GM18519 (cell line): Measurements from ENCODE around the gene PPL.
"Not testable (repeated sequence)": the region's sequence is repeated elsewhere in the genome, so short reads cannot be mapped to it uniquely, and the experiment has no call there.

Experiments
- ATAC-seq: cut with Tn5 transposase; IDR thresholded peaks from one replicate; pipeline ENCODE4 v1.9.1; 2021; ENCODE audit warnings: mild to moderate bottlenecking, moderate library complexity; ENCODE audit not compliant: unreplicated experiment, low FRiP score

PPL gene

DNA sequence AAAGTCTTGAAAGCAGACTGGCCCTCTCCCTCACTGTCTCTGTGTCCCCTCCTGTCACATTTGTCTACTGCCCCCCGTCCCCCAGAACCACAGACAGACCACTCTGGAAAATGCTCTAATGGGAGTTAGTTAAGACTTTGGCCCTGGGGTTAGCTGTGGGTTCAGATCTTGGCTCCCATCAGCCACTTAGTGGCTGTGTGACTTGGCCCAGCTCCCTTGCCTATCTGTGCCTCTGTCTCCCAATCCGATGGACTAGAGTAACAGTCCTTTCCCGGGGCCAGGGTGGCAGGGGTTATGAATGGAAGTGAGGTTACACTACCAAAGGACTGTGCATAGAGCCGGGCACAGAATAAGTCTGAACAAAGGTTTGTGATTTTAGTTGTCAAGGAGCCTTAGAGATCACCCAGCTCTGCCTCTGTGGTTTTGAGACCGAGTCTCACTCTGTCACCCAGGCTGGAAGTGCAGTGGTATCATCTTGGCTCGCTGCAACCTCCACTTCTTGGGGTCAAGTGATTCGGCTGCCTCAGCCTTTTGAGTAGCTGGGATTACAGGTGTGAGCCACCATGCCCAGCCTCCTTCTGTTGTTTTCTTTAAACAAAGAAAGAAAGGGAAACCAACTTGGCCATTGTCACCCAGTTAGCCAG, 23.7 kb downstream of the PPL start:
- no peak for ATAC-seq

DNA sequence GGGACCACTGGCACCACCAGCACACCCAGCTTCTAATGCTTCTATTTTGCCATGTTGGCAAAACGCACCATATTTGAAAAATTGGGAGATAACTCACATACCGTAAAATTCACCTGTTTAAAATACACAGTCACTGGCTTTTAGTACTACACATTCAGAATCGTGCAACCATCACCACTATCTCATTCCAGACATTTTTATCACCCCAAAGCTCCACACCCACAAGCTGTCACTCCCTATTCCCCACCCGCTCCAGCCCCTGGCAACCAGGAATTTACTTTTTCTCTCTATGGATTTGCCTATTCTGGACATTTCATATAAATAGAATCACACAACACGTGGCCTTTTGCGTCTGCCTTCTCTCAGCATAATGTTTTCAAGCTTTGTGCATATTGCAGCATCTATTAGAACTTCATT, 25.0 kb downstream of the PPL start:
- no peak for ATAC-seq

GRCh38 chr16:4910828-4911227, 26.1 kb downstream of the PPL start:
- ATAC-seq: no peak

- no peak for ATAC-seq
These were observed 27.1 kb downstream of the PPL start for GRCh38 chr16:4909825-4910224.

GRCh38 chr16:4908854-4909401, 28.0 kb downstream of the PPL start:
- ATAC-seq: no peak

GRCh38 chr16:4904942-4905615, 31.9 kb downstream of the PPL start:
- ATAC-seq: no peak

GRCh38 chr16:4904108-4904941, 32.6 kb downstream of the PPL start:
- no peak for ATAC-seq

DNA sequence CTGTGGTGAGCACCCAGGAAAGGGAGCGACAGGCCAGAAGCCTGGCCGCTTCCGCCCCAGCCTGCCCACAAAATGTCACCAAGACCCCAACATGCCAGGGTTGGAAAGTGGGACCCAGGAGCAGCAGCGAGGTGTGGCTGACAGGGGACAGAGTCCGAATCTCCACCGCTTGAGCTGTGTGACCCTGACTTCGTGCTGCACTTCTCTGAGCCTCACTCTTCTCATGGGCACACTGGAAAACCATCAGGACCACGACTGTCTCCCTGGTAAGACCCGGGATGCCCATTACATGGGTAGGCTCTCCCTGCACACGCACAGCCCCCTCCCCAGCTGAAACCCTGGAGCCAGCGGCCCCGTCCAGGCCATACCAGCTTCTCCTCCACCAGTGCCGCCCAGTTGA, 34.9 kb downstream of the PPL start:
- ATAC-seq: no peak

- no peak for ATAC-seq
These were observed 36.2 kb downstream of the PPL start for GRCh38 chr16:4900750-4901149.

GRCh38 chr16:4900036-4900435, 36.9 kb downstream of the PPL start:
- no peak for ATAC-seq

GRCh38 chr16:4899474-4899846, 37.5 kb downstream of the PPL start:
- no peak for ATAC-seq

DNA sequence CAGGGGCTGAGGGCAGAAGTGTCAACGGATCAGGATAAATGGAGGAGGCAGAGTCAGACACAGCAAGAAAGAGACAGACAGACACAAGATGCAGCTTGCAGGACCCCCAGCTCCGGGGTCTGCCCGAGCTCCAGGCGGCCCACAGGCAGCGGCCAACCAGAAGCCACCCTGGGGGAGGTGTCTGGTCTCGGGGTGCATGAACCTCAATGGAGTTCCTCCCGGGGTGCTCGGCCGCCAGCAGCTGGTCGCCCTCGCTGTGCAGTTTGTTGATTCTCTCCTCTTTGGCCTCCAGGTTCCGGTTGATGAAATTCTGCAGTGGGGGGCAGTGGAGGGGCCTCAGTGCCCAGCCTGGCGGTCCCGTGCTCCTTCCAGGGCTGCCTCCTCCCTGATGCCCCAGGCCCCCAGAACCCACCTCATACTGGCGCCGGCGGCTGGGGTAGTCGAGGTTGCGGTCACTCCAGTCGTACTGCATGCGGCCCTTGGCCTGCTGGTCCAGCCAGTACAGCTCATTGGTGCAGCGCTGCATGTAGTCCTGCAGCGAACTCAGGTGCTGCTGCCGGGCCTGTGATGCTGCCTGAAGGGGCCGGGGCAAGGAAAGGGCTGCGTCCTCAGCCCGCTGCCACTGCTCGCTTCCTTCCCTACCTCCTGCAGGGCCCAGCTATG, 38.0 kb downstream of the PPL start:
- ATAC-seq: no peak

DNA sequence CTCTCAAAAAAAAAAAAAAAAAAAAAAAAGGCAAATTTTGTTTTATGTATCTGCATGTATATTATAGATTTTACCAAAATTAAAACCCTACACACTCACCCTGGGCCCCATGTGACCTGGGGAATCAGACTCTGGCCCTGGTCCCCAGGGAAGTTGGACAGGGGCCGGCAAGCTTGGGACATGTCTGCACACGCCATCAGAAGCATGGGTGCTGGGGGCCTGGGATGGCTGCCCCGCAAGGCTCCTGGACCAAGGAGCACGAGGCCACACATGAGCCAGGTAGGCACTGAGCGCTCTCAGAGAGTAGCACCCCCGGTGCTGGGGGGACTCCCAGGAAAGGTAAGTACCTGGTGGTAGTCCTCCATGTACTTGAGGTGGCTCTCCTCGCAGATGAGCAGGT, 39.6 kb downstream of the PPL start:
- no peak for ATAC-seq

DNA sequence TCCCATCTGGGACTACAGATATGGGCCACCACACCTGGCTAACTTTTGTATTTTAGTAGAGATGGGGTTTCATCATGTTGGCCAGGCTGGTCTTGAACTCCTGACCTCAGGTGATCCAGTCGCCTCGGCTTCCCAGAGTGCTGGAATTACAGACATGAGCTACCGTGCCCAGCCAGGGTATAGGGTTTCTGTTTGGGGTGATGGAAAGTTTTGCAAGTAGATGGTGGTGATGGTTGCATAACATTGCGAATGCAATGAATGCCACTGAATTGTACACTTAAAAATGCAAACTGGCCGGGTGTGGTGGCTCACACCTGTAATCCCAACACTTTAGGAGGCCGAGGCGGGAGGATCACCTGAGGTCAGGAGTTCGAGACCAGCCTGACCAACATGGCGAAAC, 40.2 kb downstream of the PPL start:
- not testable (repeated sequence) for ATAC-seq

DNA sequence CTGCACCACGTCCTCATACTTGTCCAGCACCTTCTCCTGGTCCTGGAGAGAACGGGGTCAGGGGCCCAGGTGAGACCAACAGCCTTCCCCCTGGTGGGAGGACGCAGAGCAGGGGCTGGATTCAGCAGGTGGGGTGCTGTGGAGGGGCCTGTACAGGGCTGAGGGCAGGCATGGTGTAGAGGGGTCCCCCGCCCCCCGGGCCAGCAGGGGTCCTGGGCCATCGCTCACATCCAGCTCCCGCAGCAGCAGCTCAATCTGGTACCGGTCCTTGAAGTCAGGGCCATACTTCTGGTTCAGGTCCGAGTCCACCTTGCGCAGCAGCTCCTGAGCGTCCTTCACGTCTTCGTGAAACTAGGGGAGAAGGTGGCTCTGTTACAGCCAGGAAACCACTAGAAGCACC, 41.6 kb downstream of the PPL start:
- ATAC-seq: no peak

DNA sequence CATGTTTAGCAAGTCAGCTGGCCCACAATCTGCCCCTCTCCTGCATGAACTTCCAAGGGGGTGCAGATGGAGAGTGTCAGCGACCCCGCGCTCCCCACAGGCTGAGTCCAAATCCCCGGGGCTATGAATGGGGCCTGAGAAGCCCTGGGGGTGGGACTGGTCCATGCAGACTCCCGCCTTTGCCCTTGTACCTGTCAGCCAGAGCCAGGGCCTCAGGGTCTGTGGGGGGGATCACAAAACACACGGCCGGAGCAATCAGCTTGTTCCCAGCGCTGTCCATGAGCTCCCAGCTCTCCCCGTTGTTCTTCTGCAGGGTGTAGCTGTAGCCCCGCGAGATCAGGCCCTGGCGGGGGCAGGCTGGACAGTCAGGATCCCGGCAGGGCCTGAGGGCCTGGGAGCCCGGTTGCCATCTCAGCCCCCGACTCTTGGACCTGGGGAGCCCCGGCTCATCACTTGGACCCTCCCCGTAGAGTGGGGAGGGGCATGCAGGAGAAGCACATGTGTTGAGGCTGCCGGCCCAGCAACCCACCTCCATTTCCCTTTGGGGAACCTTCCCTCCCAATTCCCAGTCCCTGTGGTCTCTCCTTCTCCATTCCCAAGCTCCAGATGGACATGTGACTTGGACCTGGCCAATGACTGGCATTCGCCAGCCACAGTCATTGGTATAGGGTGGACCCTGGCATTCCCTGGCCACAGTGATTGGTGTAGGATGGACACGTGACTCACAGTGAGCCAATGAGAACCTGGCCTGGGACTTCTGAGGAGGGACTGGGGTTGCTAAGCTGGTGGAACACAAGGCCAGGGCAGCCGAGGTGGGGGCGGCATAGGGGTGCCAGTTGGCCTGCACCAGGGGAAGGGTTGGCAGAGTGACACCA, 42.4 kb downstream of the PPL start:
- no peak for ATAC-seq

GRCh38 chr16:4893103-4893862, 43.7 kb downstream of the PPL start:
- ATAC-seq: no peak

GRCh38 chr16:4892361-4893102, 44.4 kb downstream of the PPL start:
- no peak for ATAC-seq

GRCh38 chr16:4891886-4892216, 45.1 kb downstream of the PPL start:
- ATAC-seq: no peak
